ENCODE data around the gene ZNF618. TPM values are rescaled to one million over a fixed set of nuclear protein-coding genes. Genes with fewer than 3 reads are reported as not detected.

ZNF618 gene
- total RNA-seq, 1 experiment from 2014 or later, result 1.2 TPM

DNA sequence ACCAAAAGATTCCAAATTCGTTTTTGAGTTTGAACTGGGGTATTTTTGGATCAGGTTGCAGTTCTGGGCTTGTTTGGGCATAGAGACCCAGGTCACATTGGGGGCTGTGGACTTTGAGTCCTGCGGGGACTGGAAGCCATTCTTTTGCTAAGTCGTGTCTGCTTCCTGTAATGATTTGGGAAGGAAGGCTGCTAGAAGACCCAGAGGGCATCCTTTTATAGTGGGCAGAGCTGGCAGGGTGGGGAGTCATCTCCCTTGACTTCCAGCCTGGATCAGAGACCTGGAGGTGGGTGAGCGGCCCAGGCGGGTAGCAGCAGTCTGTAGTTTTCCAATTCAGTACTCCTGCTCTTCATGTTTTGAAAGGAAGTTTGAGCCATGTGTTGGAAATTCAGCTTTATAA is 11.3 kb downstream of the ZNF618 start:
- no peak overlapping the region for H3K4me3 ChIP-seq (ENCODE audit: low read depth, low read length)
- no TSS peak for BruUV-seq (replicated peaks)
- TF ChIP-seq, protein P1, sequence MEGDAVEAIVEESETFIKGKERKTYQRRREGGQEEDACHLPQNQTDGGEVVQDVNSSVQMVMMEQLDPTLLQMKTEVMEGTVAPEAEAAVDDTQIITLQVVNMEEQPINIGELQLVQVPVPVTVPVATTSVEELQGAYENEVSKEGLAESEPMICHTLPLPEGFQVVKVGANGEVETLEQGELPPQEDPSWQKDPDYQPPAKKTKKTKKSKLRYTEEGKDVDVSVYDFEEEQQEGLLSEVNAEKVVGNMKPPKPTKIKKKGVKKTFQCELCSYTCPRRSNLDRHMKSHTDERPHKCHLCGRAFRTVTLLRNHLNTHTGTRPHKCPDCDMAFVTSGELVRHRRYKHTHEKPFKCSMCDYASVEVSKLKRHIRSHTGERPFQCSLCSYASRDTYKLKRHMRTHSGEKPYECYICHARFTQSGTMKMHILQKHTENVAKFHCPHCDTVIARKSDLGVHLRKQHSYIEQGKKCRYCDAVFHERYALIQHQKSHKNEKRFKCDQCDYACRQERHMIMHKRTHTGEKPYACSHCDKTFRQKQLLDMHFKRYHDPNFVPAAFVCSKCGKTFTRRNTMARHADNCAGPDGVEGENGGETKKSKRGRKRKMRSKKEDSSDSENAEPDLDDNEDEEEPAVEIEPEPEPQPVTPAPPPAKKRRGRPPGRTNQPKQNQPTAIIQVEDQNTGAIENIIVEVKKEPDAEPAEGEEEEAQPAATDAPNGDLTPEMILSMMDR (IDR thresholded peaks at IDR 0.05; ENCODE audit: insufficient read depth in 1 of 2, low read depth in 1 of 2, low read length in 1 of 2, severe bottlenecking in 1 of 2, unreplicated experiment in 1 of 2), result no peak
- intact Hi-C loops (cut with micrococcal nuclease; ENCODE audit: unreplicated experiment), result no loop called here
- no peaks in the 10 kb centered on the region for H3K36me3 ChIP-seq (ENCODE audit: control insufficient read depth, insufficient read depth, low read length)
- Mint-ChIP-seq H3K27me3 (ENCODE audit: insufficient read depth, unreplicated experiment) (peaks cover 7% of the 10 kb centered on the region), H3K36me3 (ENCODE audit: insufficient read depth, unreplicated experiment) (no peaks in the 10 kb centered on the region), H3K9me3 (ENCODE audit: unreplicated experiment) (no peaks in the 10 kb centered on the region), H3K4me1 (ENCODE audit: low read depth, unreplicated experiment) (no peaks in the 10 kb centered on the region), H3K4me3 (ENCODE audit: unreplicated experiment) (no peak overlapping the region), H3K27ac (ENCODE audit: unreplicated experiment) (no peak overlapping the region)
- peaks cover 12% of the 10 kb centered on the region for H3K9me3 ChIP-seq
- H3K27me3 ChIP-seq (replicated peaks; ENCODE audit: control insufficient read depth, insufficient read depth, low read length), result no peaks in the 10 kb centered on the region
- DNase-seq, result no peak
- ChIA-PET POLR2A (no interaction called here), CTCF (no interaction called here)
- no peaks in the 10 kb centered on the region for H3K4me1 ChIP-seq

DNA sequence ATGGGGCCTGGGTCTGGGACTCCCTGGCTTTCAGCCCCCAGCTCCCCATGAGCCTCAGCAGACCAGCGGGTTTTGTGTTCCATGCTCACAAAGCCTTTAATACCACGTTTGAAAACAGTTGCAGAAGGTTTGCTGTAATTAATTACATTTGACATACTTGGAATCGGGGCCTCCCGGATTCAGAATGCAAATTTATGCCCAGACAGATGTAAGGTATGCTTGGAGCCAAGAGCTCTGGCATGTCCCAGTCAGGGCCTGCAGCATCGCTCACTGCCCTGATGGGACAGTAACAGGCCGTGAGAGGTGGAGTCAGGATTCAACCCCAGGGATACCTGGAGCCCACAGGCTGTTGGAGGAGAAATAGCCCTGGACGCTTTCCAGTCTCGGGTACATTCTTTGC is 12.2 kb downstream of the ZNF618 start:
- Mint-ChIP-seq H3K27me3 (ENCODE audit: insufficient read depth, unreplicated experiment) (peaks cover 7% of the 10 kb centered on the region), H3K9me3 (ENCODE audit: unreplicated experiment) (no peaks in the 10 kb centered on the region), H3K4me1 (ENCODE audit: low read depth, unreplicated experiment) (no peaks in the 10 kb centered on the region), H3K4me3 (ENCODE audit: unreplicated experiment) (no peak overlapping the region), H3K27ac (ENCODE audit: unreplicated experiment) (no peak overlapping the region), H3K36me3 (ENCODE audit: insufficient read depth, unreplicated experiment) (no peaks in the 10 kb centered on the region)
- POLR2A ChIA-PET, result no interaction called here
- no peaks in the 10 kb centered on the region for H3K27me3 ChIP-seq (replicated peaks; ENCODE audit: control insufficient read depth, insufficient read depth, low read length)
- DNase-seq, result no peak
- no peaks in the 10 kb centered on the region for H3K4me1 ChIP-seq
- H3K9me3 ChIP-seq, result peaks cover 12% of the 10 kb centered on the region
- no peaks in the 10 kb centered on the region for H3K36me3 ChIP-seq (ENCODE audit: control insufficient read depth, insufficient read depth, low read length)
- TF ChIP-seq, protein P1 (IDR thresholded peaks at IDR 0.05; ENCODE audit: insufficient read depth in 1 of 2, low read depth in 1 of 2, low read length in 1 of 2, severe bottlenecking in 1 of 2, unreplicated experiment in 1 of 2), result no peak
- H3K4me3 ChIP-seq (ENCODE audit: low read depth, low read length), result no peak overlapping the region
- no TSS peak for BruUV-seq (replicated peaks)
- intact Hi-C loops (cut with micrococcal nuclease; ENCODE audit: unreplicated experiment), result no loop called here
- CTCF ChIA-PET, result no interaction called here

DNA sequence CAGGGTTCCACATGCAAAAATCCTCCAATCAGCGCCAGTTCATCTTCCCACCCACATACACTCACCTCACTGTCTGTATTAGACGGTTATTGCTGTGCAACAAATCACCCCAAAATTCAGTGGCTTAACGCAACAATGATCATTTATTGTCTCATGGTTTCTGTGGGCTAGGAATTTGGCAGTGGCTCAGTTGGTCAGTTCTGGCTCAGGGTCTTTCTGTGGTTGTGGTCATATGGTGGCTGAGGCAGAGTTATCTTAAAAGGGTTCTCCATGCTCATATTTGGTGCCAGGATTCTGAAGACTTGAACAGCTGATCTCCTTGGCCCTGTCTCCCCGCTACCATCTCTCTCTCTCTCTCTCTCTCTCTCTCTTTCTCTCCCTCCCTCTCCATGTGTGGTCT is 12.9 kb downstream of the ZNF618 start:
- no peaks in the 10 kb centered on the region for H3K4me1 ChIP-seq
- no peaks in the 10 kb centered on the region for H3K4me1 Mint-ChIP-seq (ENCODE audit: low read depth, unreplicated experiment)
- H3K4me3 ChIP-seq (ENCODE audit: low read depth, low read length), result no peak overlapping the region
- H3K4me3 Mint-ChIP-seq (ENCODE audit: unreplicated experiment), result no peak overlapping the region
- peaks cover 4% of the 10 kb centered on the region for H3K27me3 Mint-ChIP-seq (ENCODE audit: insufficient read depth, unreplicated experiment)
- CTCF ChIA-PET, result no interaction called here
- no peak for DNase-seq
- no TSS peak for BruUV-seq (replicated peaks)
- H3K27me3 ChIP-seq (replicated peaks; ENCODE audit: control insufficient read depth, insufficient read depth, low read length), result no peaks in the 10 kb centered on the region
- intact Hi-C loops (cut with micrococcal nuclease; ENCODE audit: unreplicated experiment), result no loop called here
- no peaks in the 10 kb centered on the region for H3K36me3 Mint-ChIP-seq (ENCODE audit: insufficient read depth, unreplicated experiment)
- H3K9me3 Mint-ChIP-seq (ENCODE audit: unreplicated experiment), result no peaks in the 10 kb centered on the region
- TF ChIP-seq, protein P1 (IDR thresholded peaks at IDR 0.05; ENCODE audit: insufficient read depth in 1 of 2, low read depth in 1 of 2, low read length in 1 of 2, severe bottlenecking in 1 of 2, unreplicated experiment in 1 of 2), result no peak
- H3K27ac Mint-ChIP-seq (ENCODE audit: unreplicated experiment), result no peak overlapping the region
- POLR2A ChIA-PET, result no interaction called here
- no peaks in the 10 kb centered on the region for H3K36me3 ChIP-seq (ENCODE audit: control insufficient read depth, insufficient read depth, low read length)
- peaks cover 12% of the 10 kb centered on the region for H3K9me3 ChIP-seq
